Effector CD8-positive, alpha-beta T cell (primary cell): ENCODE results near the gene SMIM32.

Experiments
- DNase-seq: peaks from one replicate; lab custom pipeline; 2025; lab: John Stamatoyannopoulos, UW

Gene SMIM32

DNA sequence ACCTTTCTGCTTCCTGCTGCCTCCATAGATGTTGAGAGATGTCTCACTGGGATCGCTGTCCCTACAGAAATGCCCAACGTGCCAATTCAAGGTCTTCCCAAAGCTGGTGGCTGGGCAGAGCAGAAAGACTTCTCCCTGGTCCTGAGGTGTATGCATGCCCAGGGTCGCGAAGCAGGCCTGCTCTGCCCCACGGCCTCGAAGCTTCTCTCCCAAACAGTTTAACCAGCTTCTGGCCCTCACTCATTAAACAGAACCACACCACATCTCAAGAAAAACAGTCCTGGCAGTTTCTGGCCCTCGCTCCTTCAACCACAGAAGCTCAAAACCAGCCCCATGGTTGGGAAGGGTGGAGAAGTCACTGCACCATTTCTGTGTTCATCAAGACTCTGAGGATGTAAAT, 14.7 kb upstream of the SMIM32 start:
- DNase-seq: no peak

DNA sequence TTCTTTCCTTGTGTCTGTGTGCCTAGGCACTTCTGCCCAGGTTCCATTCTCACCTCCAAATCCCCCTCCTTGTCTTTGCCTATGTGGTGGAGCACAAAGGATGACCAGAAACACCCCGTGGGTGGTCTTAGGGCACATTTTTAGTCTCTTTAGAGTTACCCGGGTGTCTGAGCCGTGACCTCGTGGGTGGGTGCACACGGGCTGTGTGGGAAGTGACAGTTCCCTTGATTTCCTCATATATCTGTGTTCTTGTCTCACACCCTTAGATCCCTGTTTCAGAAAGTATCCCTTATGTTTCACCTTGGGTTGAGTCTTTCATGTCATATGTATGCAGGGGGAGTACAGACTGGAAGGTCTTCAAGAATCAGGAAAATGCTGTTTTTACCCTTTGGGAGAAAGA, 13.4 kb upstream of the SMIM32 start:
- DNase-seq: no peak

DNA sequence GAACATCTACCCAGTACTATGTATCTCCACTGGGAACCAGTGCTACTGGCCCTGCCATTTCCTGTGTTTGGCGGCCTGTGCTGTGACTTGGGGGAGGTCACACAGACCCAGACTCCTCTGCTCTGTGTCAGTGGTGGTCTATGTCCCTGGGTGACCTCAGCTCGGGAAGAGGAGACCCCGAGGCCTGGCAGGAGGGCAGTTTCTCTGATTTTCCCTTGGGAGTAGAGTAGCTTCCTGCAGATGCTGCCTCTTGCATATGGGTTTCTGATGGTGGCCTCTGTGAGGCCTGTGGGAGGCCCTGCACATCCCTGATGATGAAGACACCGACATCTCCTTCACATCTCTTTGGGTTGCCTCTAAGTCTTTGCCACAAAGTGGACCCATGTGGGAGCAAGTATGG, 13.0 kb upstream of the SMIM32 start:
- DNase-seq: no peak

DNA sequence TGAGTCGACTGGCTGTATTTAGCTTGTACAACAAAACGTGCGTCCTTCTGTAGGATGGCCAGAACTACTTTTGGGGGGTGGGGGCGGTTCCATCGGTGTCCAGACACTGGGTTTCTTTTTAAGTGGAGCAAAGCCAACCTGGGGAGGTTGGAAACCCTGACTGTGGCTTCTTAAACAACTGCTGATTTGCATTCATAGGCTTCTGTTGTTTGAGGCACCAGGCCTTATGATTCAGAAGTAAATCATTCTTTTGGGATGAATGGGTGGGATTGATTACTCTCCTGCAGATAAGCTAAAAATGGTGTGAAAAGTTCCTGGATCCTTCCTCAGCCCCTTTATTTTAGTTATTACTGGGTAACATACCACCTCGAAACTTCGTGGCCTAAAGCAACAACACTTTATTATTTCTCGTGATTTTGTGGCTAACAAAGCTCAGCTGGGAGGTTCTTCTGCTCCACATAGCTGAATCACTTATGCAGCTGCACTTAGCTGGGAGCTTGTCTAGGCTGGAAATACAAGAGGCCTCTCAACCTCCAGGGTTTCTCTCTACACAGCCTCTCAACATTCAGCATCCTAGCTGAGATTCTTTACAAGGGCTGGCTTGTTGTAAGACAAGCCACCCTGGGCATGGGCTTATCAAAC, 12.2 kb upstream of the SMIM32 start:
- DNase-seq: no peak

DNA sequence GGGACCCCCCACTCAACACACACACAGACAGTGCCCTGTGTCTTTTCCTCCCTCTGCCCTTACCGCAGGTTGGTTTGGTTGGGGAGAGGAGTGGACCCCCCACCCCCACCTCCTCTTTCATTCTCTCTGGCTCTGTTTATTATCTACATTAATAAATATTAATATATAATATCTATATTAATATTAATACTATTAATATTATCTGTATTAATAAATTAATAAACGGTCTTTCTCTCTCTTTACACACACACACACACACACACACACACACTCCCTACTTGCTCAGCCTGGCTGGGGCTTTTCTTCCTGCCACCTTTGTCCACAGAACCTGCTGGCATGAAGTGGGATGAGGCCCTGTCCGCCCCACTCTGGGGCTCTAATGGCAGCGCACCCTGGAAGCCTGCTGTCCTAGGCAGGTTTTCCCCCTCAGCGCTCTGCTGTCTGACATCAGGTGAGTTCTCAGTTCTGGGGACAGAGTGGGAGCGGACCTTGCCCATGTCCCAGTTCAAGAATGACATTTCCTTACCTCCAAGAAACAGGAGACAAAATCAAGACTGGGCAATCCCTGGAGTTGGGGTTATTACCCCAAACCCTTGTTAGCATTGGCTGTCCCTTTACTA, 10.5 kb upstream of the SMIM32 start:
- no peak for DNase-seq

DNA sequence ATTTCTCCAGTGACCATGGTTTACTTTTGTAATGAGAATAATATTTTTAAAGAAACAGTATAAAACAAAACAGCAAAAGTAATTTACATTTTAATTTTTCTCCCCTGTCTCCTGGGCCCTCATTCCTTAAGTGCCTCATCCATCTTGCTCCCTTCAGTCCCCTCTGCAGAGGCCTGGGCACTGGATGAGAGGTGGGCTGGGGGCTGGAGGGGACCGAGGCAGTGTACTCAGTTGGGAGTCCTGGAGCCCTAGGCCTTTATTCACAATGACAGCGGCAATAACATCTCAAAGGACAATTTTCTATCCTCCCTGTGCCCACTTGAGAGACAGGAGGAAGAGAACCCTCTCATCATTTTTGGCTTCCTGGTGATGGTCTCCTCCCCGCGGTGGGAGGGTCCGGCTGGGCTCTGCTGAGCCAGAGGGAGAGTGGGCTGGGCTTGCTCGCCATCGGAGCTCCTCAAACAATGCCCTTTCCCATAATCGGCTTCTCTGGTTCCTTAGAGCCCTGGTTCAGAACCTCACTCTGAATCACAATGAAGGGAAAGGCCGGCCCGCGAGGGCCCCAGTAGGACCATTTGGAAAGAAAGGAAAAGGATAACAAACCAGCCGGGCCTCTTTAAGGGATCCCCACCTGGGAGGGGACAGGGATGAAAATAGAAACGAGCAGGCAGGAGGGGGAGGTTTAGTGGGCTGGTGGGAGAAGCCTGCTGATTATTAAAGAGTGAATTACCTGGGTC, 9.7 kb upstream of the SMIM32 start:
- DNase-seq: no peak

DNA sequence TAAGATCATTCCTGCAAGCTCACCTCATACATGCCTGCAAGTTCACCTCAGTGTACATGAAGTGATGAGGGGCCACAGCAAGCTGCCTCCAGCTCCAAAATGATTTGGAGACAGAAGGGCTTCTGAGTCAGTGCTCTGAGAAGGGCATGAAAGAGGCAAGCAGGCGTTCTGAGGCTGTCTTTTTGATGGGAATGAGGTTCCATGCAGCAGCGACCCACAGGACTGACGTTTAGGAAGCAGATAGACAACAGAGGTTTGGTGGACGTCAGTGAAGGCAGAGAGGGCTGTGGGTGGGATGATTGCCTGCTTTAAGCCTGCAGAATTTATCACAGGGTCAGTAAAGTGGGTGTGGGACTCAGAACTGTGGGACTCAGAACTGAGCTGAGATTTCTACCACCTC, 8.9 kb upstream of the SMIM32 start:
- DNase-seq: no peak

DNA sequence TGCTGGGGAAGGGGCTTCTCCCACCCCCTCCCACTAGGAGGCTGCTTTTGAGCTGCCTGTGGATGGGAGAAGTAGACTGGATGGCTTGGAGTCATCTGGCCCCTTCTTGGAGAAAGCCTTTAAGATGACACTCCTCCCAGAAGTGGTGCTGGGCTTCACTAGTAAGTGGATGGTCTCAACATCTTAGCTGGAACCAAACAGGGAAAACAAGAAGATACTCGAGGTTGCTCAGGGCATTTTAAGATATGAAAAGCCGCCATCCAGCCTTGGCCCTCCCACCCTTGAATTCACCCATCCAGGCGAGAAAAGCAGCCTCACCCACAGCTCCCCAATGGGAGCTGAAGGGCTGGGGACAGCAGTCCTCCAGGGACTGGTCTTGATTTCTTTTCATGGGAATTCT, 7.8 kb upstream of the SMIM32 start:
- DNase-seq: no peak

DNA sequence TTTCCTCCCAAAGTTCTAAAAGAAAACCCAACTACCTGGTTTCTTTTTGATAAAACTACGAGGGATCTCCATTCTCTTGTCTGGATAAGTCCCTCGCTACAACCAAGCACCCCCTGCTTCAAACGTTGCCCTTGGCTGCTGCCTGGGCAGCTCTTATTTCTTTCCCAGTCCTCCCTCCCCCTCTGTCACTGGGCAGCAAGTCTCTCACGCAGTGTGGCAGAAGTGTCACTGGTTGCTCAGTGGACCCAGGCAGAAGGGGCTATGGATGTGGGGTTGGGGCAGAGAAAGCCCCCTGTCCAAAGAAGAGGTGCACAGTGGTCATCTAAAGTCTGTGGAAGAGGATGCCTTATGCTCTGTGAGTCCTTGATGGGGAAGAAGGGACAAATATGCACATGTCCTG, 7.2 kb upstream of the SMIM32 start:
- DNase-seq: no peak

DNA sequence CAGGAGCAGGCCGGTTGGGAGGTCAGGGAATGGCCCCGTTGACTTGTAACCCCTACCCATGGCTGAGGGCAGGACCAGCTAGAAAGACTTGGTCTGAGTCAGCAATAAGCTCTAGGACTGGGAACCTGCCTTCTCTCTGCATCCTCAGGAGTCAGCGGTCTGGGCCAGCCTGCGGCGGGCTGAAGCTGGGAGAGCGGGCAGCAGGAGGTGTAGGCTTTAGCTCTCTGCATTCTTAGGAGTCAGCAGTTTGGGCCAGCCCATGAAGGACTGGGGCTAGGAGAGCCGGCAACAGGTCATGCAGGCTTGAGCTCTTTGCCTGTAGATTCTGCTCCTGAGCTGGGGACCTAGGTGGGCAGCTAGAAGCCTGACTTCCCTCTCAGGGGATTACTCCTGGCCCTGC, 6.4 kb upstream of the SMIM32 start:
- DNase-seq: no peak

DNA sequence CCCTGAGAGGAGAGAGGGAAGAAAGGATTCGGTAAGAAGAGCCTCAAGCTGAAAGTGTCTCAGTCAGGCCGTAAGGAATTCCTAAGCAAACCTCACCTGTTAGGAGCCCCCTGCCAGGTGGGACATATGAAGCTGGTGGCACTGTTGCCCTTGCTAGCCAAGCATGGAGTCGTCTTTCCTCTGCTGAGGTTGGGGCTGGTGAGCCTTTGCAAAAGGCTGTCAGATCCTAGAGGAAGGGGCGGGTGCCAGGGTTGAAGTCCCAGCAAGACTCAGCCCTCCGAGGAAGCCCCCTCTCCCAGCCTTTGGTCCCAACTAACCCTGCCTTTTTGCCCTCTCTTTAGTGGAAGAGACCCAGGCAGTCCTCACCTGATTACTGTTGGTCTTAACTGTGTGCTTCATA, 5.5 kb upstream of the SMIM32 start:
- DNase-seq: no peak

DNA sequence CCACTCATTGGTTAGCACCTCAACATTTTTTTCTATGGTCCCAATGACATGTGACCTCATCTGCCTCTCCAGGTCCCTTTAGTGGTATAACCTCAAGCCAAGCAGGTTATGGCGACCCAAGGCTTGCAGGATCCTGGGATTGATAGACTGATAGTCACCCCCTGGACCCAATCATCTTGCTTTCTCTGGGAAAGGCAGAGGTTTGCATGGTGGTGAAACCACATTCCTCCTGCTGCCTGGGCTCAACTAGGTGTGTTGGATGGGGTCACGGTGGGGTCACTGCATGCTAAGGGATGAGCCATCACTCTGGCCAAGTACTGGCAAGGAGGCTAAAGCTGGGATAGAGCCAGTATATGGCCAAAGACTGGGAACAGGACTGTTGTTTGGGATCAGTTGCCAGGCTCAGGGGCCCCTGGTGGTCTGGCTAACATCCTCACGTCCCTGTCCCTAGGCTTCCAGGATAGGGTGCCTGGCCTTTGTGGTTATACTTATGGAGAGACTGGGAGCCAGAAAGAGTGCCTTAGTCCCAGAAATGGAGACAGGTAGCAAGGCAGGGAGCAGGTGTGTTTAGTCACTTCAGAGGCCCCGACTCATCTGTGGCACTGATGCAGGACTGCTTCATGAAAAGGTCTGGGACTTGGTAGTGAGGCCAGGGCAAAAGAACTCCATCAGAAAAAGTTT, 4.6 kb upstream of the SMIM32 start:
- no peak for DNase-seq

DNA sequence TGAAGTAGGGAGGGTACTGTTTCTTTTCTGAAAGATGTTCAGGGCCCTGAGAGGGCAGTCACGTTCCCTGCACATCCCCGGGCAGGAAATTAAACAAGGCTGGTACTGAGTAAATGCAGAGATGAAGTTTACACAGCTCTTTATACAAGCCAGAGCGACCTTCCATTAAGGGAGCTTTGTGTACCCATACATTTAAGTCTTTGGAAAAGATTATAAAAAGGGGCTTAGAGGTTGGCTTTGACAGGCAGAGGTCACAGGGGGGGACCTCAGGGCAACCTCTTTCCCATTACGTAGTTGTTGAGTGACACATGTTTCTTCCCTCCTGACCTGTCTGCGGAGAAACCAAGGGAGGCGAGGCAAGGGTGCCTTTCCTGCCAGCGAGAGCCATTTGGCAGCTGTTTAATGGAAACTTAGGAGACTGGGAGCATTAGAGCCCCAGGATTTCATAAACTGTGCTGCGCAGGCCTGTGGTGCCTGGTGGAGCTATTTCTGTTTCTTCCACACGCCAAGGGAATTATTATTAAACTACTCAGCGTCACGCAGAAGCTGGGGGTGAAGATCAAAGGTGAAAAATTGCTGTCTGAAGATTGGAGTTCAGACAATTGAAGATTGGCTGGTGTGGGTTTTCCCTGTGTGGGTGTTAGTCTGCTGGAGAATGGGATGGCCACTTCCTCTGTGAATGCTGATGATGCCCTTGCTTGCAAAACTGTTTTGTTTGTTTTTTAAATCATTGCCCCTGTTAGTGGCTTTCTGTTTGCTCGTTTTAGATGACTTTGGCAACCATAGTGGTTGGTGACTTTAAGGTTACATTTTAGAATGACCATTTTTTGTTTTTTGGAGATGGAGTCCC, 3.2 kb upstream of the SMIM32 start:
- no peak for DNase-seq

DNA sequence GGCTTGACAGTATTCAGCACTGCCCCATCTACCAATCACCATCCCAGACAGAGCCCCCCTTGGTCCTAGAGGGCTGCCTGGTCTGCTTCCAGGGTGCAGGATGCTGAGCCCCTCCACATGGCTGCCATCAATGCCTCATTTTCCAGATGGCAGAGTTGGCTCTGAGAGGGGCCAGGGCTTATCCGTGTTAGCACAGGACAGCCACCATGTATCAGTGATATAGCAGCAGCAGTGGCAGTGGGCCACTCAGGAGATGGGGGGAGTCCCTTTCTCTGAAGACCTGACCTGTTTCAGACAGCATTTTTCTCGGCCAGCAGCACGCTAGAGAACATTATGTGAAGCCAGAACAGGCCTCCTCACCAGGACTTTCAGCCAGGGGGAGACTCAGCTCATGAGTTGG, 1.6 kb upstream of the SMIM32 start:
- no peak for DNase-seq

DNA sequence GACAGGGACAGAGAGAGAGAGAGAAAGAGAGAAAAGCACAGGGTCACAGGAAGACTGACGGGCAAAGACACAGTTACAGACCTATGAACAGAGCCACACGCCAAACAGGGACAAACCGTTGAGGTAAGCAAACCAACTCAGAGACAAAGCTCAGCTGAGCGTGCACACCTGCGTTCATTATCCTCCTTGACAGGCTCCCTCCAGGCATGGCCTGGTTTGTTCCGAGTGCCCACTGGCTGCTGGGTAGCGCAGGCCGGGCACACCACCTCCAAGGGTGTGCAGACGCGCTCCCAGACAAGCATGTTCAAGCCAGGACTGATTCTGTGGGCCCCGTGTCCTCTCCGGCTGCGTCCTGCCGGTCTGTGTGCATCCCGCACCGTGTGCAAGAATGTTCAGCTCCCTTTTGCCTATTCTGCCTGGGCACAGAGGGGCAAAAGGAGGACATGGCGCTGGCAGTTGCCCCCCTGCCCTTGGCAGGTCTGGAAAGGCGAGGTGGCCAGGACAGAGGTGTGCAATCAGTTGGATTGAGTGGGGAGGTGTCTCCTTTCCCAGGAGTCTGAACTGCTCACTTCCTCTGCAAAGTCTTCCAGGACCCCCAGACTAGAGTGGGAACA, 467 bp upstream of the SMIM32 start:
- DNase-seq: no peak

DNA sequence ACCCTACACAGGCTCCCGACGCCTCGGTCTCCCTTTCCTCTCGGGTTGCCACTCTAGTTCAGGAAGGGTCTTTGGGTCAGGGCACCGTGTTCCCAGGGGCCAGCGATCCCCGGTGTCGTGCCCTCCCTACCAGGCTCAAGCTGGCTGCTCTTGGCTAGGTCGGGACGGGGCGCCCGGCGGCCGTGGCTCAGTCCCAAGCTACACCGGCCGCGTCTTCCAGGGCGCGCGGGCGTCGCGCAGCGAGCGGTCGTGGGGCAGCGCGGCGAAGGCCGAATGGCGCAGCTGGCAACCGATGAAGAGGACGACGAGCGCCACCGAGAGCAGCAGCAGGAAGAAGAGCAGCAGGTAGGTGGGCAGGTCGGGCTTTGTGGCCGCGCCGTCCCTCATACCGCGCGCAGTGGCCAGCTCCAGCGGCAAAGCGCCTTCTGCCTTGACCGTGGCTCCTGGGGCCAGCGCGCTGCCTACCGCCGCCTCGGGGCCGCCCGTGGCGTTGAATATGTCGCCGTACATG, 892 bp downstream of the SMIM32 start:
- DNase-seq: no peak

DNA sequence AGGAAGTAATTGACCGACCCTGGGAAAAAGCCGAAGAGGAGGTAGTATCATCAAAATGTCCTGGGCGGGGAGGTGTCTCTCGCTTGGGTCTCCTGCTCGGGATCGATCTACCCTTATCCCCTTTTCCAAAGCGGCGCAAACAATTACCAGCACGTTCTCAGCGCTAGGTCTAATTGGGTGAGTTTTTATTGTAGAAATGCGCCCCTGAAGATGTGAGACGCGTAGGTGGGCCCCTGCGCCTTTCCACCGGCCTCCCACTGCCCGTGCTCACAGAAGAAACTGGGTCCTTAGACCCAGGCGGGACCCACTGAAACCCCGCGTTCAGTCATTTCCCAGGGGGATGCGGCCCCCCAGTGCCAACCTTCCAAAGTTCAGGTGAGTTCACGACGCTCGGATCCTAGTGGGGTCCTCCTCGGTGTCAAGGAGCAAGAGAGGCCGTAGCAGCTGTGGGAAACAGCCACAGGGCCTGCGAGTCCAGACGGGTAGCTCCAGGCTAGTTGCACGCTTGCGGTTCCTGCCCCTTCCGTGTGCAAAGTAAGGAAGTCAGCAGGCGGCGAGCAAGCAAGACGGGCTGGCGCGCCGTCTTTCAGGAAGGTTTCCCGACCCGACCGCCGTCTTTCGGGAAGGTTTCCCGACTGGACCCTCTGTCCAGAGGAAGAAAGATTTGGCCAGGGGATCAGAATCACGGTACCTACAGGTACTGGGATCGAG, 1.5 kb downstream of the SMIM32 start:
- DNase-seq: no peak

DNA sequence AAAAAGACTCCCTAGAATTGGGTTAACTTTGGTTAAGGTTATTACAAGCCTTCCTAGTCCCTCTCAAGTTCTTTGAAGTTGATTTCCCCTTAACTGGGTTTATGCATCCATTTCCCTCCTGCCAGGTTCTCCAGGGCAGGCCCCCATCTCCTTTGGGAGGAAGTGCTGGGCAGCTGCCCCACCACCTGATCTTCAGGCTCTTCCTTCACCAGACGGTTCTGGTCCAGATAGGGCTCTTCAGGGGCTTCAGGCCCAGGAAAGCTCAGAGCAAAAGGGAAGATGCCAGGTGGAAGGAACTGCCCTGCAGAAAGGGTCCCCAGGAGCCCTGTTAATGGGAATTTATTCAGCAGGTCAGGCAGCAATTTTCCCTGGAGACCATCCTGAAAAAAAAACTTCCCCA, 2.1 kb downstream of the SMIM32 start:
- no peak for DNase-seq

DNA sequence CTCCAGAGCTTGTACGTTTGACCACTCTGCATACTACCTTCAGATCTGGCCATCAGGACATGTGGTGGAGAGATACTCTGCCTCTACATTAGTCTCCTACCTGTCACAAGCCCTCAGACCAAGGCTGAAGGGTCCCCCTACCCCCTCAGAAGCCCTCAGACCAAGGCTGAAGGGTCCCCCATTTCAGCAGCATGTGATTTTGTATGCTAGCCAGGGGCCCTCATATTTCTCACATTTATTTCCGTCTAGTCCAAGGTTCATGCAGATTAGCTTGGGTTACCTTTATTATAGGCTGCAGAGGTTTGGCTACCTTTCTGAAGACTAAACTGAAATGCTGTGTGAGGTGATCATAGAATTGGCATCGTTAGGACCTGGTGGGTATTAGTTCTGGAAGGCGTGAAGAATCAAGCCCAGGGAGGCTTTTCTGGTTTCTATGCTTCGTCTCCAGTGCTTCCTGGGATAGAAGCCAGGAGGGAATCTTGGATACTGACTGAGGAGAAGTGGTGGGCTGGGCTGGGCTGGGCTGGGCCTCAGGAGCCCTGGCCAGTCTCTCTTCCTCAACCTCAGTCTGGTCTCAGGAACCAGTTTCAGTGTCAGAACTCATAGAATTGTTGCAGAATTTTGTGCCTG, 2.8 kb downstream of the SMIM32 start:
- no peak for DNase-seq

DNA sequence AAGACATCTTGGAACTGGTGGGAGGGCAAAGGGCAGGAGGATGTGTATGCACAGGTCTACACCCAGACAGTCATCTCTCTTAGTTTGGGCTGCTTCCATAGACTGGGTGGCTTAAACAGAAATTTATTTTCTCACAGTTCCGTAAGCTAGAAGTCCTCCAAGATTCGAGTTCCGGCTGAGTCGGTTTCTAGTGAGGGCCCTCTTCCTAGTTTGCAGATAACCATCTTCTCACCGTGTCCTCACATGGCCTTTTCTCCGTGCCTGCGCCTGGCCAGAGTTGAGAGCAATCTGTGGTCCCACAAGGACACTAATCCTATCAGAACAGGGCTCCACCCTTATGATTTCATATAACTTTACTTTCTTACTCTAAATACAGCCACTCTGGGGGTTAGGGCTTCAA, 4.1 kb downstream of the SMIM32 start:
- DNase-seq: no peak
